Natural killer cell (primary cell): ENCODE data around the gene NEK4. TPM values are rescaled to one million over a fixed set of nuclear protein-coding genes. Genes with fewer than 3 reads are reported as not detected.
A peak's percentile ranks its signal among the peaks of the same experiment; 100 is the strongest.

Source experiments
- ATAC-seq, 3 donors: fragments of 150-1000 bp in 2 of 3; fragments of 200-7000 bp in 1 of 3; cut with Tn5 transposase; 1 replicate in 1 of 3; 2 replicates in 2 of 3; pipeline ENCODE4 v1.10.0; 2021; ENCODE audit warnings: mild to moderate bottlenecking in 2 of 3, moderate library complexity in 2 of 3
- DNase-seq, 2 donors: peaks; one replicate each; pipeline versions ENCODE4 v3.0.0 to v3.0.0-alpha.2; 2013 to 2021; ENCODE audit warnings: mixed read lengths in 1 of 2
- H3K27ac ChIP-seq: one replicate; pipeline ENCODE4 v1.5.1; 2013; ENCODE audit warnings: mild to moderate bottlenecking, low read length
- H3K27me3 ChIP-seq: one replicate; pipeline ENCODE4 v1.6.1; 2013; ENCODE audit warnings: low read length; ENCODE audit not compliant: control insufficient read depth, insufficient read depth
- H3K36me3 ChIP-seq: one replicate; pipeline ENCODE4 v1.6.1; 2013; ENCODE audit warnings: low read length; ENCODE audit not compliant: control insufficient read depth, insufficient read depth
- H3K4me1 ChIP-seq: one replicate; pipeline ENCODE4 v1.6.1; 2013; ENCODE audit warnings: low read length; ENCODE audit not compliant: control insufficient read depth, insufficient read depth
- H3K4me3 ChIP-seq: one replicate; pipeline ENCODE4 v1.5.1; 2013; ENCODE audit warnings: low read length
- H3K9me3 ChIP-seq: one replicate; pipeline ENCODE4 v1.6.1; 2013; ENCODE audit warnings: low read length; ENCODE audit not compliant: control insufficient read depth, insufficient read depth
- H3K27ac Mint-ChIP-seq, 2 donors: one replicate each; pipeline ENCODE4 v1.8.0; 2022; ENCODE audit warnings: mild to moderate bottlenecking in 2 of 2, mixed read lengths in 2 of 2, moderate library complexity in 1 of 2
- H3K27me3 Mint-ChIP-seq, 2 donors: one replicate each; pipeline ENCODE4 v1.8.0; 2022; ENCODE audit warnings: low read depth in 2 of 2, mixed read lengths in 2 of 2
- H3K36me3 Mint-ChIP-seq: one replicate; pipeline ENCODE4 v1.8.0; 2022; ENCODE audit warnings: mixed read lengths
- H3K4me1 Mint-ChIP-seq, 2 donors: one replicate each; pipeline ENCODE4 v1.8.0; 2022; ENCODE audit warnings: mixed read lengths in 2 of 2
- H3K4me3 Mint-ChIP-seq: one replicate; pipeline ENCODE4 v1.8.0; 2022; ENCODE audit warnings: mild to moderate bottlenecking, moderate library complexity, mixed read lengths
- H3K9me3 Mint-ChIP-seq, 2 donors: one replicate each; pipeline ENCODE4 v1.8.0; 2022; ENCODE audit warnings: mixed read lengths in 2 of 2
- CTCF ChIP-seq: fragments of 200-600 bp; IDR thresholded peaks from one replicate; pipeline ENCODE4 v1.8.0; 2022; ENCODE audit warnings: antibody characterized with exemption
- WGBS: methylation state at CpG from one replicate; pipeline ENCODE4 v1.1.7; 2013; ENCODE audit warnings: missing lambda C conversion rate; ENCODE audit not compliant: insufficient coverage; 5-methylcytosine and 5-hydroxymethylcytosine counted together
- intact Hi-C: fragments of 100-400 bp; cut with micrococcal nuclease; formaldehyde crosslinking; loops from one replicate; pipeline ENCODE4 v1.14.2; 2022
- total RNA-seq, 4 donors: library from RNA; stranded (reverse); fragments of 120-200 nt in 1 of 4; gene quantifications; one replicate each; pipeline versions ENCODE4 v1.2.3 to v1.2.4, GENCODE V29; 2013 to 2022

Gene NEK4
- total RNA-seq, 3 donors from 2014 or later (not counting 1 experiment from before 2014, with no cell fraction given): 13.8 to 19.5 (median 15.5) TPM

- Histone ChIP-seq H3K9me3 (no peaks in the 10 kb centered on the region), H3K27me3 (no peaks in the 10 kb centered on the region), H3K27ac (no peak overlapping the region), H3K36me3 (no peaks in the 10 kb centered on the region), H3K4me1 (peaks cover 22% of the 10 kb centered on the region), H3K4me3 (no peak overlapping the region)
- Mint-ChIP-seq H3K36me3 (no peaks in the 10 kb centered on the region), H3K27ac (no peak overlapping the region), H3K4me1 (peaks cover 6 to 25% of the 10 kb centered on the region in 2 donors), H3K27me3 (peaks cover 0 to 3% of the 10 kb centered on the region in 2 donors), H3K4me3 (no peak overlapping the region), H3K9me3 (no peaks in the 10 kb centered on the region)
- WGBS: 85% methylated on average over 11 of the region's 12 CpGs
- TF ChIP-seq CTCF: no peak
- intact Hi-C loops: no loop called here
- DNase-seq (peak in 1 of 2 donors; percentile 10), ATAC-seq (no peak)
Measured at GRCh38 chr3:52782412-52783210, 11.9 kb upstream of the NEK4 start.

- H3K36me3 ChIP-seq: no peaks in the 10 kb centered on the region
- H3K4me1 ChIP-seq: peaks cover 22% of the 10 kb centered on the region
- H3K27ac Mint-ChIP-seq: peak overlapping the region in 1 of 2 donors; percentile 16
- peak in 1 of 2 donors; percentile 14 for DNase-seq
- TF ChIP-seq CTCF: no peak
- H3K9me3 Mint-ChIP-seq: no peaks in the 10 kb centered on the region
- H3K27me3 ChIP-seq: no peaks in the 10 kb centered on the region
- 31% methylated on average over 13 of the region's 13 CpGs for WGBS
- H3K27me3 Mint-ChIP-seq: peaks cover 0 to 3% of the 10 kb centered on the region in 2 donors
- no peak overlapping the region for H3K4me3 Mint-ChIP-seq
- peaks cover 6 to 25% of the 10 kb centered on the region in 2 donors for H3K4me1 Mint-ChIP-seq
- H3K4me3 ChIP-seq: no peak overlapping the region
- peak; percentile 62 to 79 (median 65) for ATAC-seq
- H3K9me3 ChIP-seq: no peaks in the 10 kb centered on the region
- intact Hi-C loops: no loop called here
- H3K36me3 Mint-ChIP-seq: no peaks in the 10 kb centered on the region
- no peak overlapping the region for H3K27ac ChIP-seq
Measured at GRCh38 chr3:52781741-52782140, 11.0 kb upstream of the NEK4 start.

- Histone ChIP-seq H3K4me1 (peaks cover 22% of the 10 kb centered on the region), H3K36me3 (no peaks in the 10 kb centered on the region), H3K9me3 (no peaks in the 10 kb centered on the region), H3K27ac (peak overlapping the region; percentile 21), H3K27me3 (no peaks in the 10 kb centered on the region), H3K4me3 (no peak overlapping the region)
- peaks cover 6 to 25% of the 10 kb centered on the region in 2 donors for H3K4me1 Mint-ChIP-seq
- ATAC-seq: no peak
- intact Hi-C loops: no loop called here
- H3K36me3 Mint-ChIP-seq: no peaks in the 10 kb centered on the region
- 89% methylated on average over 8 of the region's 8 CpGs for WGBS
- H3K9me3 Mint-ChIP-seq: no peaks in the 10 kb centered on the region
- H3K4me3 Mint-ChIP-seq: no peak overlapping the region
- TF ChIP-seq CTCF: no peak
- H3K27me3 Mint-ChIP-seq: peaks cover 0 to 3% of the 10 kb centered on the region in 2 donors
- peak in 1 of 2 donors; percentile 6 for DNase-seq
- H3K27ac Mint-ChIP-seq: no peak overlapping the region
Measured at GRCh38 chr3:52779837-52780585, 9.3 kb upstream of the NEK4 start.
